Cardiac muscle cell (in vitro differentiated cells and primary cell): ENCODE measurements around the gene PRIM2. TPM values are rescaled to one million over a fixed set of nuclear protein-coding genes. Genes with fewer than 3 reads are reported as not detected.

Source experiments
- DNase-seq, 2 donors: peaks; one replicate each; pipeline versions ENCODE4 v3.0.0 to v3.0.0-alpha.2; 2010 to 2017; ENCODE audit warnings: low read depth in 1 of 2, low spot score in 1 of 2
- H3K27ac ChIP-seq: fragments of 200-600 bp; sonication (generic); 2 replicates; pipeline ENCODE4 v1.5.1; 2016
- H3K27me3 ChIP-seq: fragments of 200-600 bp; sonication (generic); 2 replicates; pipeline ENCODE4 v1.6.0; 2016; ENCODE audit warnings: control low read depth
- H3K36me3 ChIP-seq: fragments of 200-600 bp; sonication (generic); 2 replicates; pipeline ENCODE4 v1.5.1; 2016; ENCODE audit warnings: control low read depth
- H3K4me1 ChIP-seq: fragments of 200-600 bp; sonication (generic); 2 replicates; pipeline ENCODE4 v1.8.1; 2017; ENCODE audit warnings: low read depth, mild to moderate bottlenecking, mixed run types
- H3K4me3 ChIP-seq: fragments of 200-600 bp; sonication (generic); 2 replicates; pipeline ENCODE4 v1.5.1; 2016; ENCODE audit warnings: mild to moderate bottlenecking
- H3K9me3 ChIP-seq: fragments of 200-600 bp; sonication (generic); 2 replicates; pipeline ENCODE4 v1.5.1; 2017; ENCODE audit warnings: low read depth, mild to moderate bottlenecking, control low read depth
- polyA plus RNA-seq: library from polyadenylated mRNA; unstranded; fragments of >200 nt; fragmentation: Nextera tagmentation; extraction: Ambion mirVana; gene quantifications from 2 replicates; pipeline ENCODE4 v1.2.1, GENCODE V29; 2016
- total RNA-seq: library from RNA; depleted of rRNA; stranded (reverse); fragments of >200 nt; gene quantifications from 2 replicates; pipeline ENCODE4 v1.2.3, GENCODE V29; 2016
- TF ChIP-seq, protein P1 (sequence below): IDR thresholded peaks from 2 replicates; pipeline ENCODE4 v1.5.1; 2012; ENCODE audit warnings: low read depth, mild to moderate bottlenecking, low read length

The PRIM2 gene
- total and polyA plus RNA-seq, 2 experiments from 2014 or later, result 6.2 to 7.4 TPM

DNA sequence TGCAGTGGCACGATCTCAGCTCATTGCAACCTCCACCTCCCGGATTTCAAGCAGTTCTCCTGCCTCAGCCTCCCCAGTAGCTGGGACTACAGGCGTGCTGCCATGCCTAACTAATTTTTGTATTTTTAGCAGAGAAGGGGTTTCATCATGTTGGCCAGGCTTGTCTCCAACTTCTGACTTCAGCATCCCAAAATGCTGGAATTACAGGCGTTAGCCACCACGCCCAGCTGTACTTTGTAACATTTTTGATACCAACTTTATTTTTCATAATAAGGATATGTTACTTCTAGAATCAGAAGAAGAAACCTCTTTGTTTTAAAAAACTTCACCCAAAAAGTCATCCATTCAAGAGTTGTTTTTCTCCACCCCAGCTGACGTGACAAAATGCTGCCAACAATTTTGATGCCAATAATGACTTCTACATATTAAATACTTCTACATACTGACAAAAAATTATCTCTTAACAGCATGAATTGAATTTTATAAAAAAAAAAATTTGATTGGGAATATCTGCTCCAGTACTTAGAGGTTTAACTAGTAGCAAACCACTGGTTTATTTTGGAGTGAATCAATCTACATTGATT lies 22.5 kb upstream of the PRIM2 start:
- TF ChIP-seq, protein P1, sequence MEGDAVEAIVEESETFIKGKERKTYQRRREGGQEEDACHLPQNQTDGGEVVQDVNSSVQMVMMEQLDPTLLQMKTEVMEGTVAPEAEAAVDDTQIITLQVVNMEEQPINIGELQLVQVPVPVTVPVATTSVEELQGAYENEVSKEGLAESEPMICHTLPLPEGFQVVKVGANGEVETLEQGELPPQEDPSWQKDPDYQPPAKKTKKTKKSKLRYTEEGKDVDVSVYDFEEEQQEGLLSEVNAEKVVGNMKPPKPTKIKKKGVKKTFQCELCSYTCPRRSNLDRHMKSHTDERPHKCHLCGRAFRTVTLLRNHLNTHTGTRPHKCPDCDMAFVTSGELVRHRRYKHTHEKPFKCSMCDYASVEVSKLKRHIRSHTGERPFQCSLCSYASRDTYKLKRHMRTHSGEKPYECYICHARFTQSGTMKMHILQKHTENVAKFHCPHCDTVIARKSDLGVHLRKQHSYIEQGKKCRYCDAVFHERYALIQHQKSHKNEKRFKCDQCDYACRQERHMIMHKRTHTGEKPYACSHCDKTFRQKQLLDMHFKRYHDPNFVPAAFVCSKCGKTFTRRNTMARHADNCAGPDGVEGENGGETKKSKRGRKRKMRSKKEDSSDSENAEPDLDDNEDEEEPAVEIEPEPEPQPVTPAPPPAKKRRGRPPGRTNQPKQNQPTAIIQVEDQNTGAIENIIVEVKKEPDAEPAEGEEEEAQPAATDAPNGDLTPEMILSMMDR, result no peak
- no peak for DNase-seq
- Histone ChIP-seq H3K4me3 (no peak overlapping the region), H3K4me1 (no peaks in the 10 kb centered on the region), H3K27me3 (no peaks in the 10 kb centered on the region), H3K27ac (no peak overlapping the region), H3K9me3 (no peaks in the 10 kb centered on the region), H3K36me3 (no peaks in the 10 kb centered on the region)

DNA sequence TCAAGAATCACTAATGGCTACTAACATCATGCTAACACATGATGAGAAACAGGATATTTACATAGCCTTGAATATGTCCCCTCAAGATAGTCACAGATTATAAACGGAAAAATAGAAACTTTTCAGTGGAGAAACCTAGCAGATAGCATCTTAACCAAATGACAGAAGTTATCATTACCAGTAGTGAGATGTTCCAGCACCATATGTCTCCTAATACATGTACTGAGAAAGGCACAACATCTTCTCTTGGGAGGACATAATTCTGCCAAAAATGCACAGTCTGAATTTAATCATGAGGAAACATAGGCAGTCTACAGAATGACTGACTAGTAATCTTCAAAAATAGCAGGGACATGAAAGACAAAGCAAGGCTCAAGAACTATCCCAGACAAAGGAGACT lies 19.9 kb upstream of the PRIM2 start:
- no peaks in the 10 kb centered on the region for H3K9me3 ChIP-seq
- no peaks in the 10 kb centered on the region for H3K27me3 ChIP-seq
- H3K4me3 ChIP-seq, result no peak overlapping the region
- DNase-seq, result no peak
- H3K36me3 ChIP-seq, result no peaks in the 10 kb centered on the region
- no peak overlapping the region for H3K27ac ChIP-seq
- TF ChIP-seq, protein P1, result no peak
- H3K4me1 ChIP-seq, result no peaks in the 10 kb centered on the region

DNA sequence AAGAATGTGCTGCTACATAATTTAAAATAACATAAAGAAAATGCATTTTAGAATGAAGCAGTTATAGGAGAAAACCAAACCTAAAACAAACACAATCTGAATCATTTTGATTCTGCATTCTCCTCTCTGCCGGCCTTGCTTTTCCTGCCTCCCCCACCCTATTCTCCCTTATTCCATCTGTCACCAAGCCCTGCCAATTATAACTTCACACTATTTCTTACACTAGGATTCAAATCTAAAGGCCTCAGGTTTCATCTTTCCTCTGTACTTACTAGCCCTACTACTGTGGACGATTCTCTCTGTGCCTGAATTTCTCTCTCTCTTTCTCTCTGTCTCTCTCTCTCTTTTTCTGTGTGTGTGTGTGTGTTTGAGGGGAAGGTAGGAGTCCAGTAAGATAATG lies 18.7 kb upstream of the PRIM2 start:
- H3K36me3 ChIP-seq, result no peaks in the 10 kb centered on the region
- no peak overlapping the region for H3K27ac ChIP-seq
- H3K9me3 ChIP-seq, result no peaks in the 10 kb centered on the region
- TF ChIP-seq, protein P1, result no peak
- H3K4me1 ChIP-seq, result no peaks in the 10 kb centered on the region
- no peaks in the 10 kb centered on the region for H3K27me3 ChIP-seq
- no peak for DNase-seq
- no peak overlapping the region for H3K4me3 ChIP-seq

DNA sequence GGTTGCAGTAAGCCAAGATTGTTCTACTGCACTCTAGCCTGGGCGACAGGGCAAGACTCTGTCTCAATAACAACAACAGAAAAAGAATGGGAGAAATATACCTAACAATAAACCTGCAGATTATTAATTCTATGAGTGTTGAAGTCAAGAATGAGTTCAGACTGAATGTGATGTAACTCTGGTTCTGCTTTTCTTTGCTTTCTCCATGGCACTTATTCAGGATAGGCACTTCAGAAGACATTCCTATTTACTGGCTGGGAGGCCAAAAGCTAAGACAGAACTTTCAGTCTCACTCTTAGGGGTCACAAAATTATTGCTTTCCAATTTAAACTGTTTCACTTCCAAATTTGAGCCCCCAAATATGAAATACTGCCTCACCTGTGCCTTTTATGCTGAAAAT lies 15.7 kb upstream of the PRIM2 start:
- Histone ChIP-seq H3K9me3 (no peaks in the 10 kb centered on the region), H3K27ac (no peak overlapping the region), H3K36me3 (no peaks in the 10 kb centered on the region), H3K4me3 (no peak overlapping the region), H3K27me3 (no peaks in the 10 kb centered on the region), H3K4me1 (peaks cover 2% of the 10 kb centered on the region)
- no peak for DNase-seq
- TF ChIP-seq, protein P1, result no peak

DNA sequence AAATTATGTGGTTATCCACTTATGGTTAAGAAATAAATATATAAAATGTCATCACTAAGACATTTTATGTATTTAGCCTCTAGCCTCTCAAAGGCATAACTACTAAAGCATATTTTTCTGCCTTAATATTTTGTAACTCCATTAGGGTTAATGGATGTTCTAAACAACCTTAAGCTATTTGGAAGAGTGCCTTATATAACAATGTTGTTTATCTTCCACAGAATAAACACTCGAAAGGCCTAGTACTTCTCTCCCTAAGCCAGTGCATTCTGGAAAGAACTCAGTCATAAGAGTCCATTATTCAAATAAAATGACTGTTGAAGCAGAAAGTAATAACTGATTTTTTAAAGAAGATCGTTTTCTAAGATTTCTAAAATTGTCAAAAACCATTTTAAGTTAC lies 15.0 kb upstream of the PRIM2 start:
- no peak overlapping the region for H3K4me3 ChIP-seq
- H3K27ac ChIP-seq, result no peak overlapping the region
- no peaks in the 10 kb centered on the region for H3K9me3 ChIP-seq
- DNase-seq, result no peak
- no peaks in the 10 kb centered on the region for H3K27me3 ChIP-seq
- H3K4me1 ChIP-seq, result peaks cover 2% of the 10 kb centered on the region
- H3K36me3 ChIP-seq, result no peaks in the 10 kb centered on the region
- TF ChIP-seq, protein P1, result no peak
